GM13977 (cell line): ENCODE measurements around the gene TRIM23.
"Not testable (repeated sequence)": the region's sequence is repeated elsewhere in the genome, so short reads cannot be mapped to it uniquely, and the experiment has no call there.

Experiments used
- DNase-seq: peaks from one replicate; pipeline ENCODE4 v3.0.0; 2012; ENCODE audit warnings: low spot score
- CTCF ChIP-seq: IDR thresholded peaks from 2 replicates; pipeline ENCODE4 v1.5.1; 2012; ENCODE audit warnings: mild to moderate bottlenecking, control low read depth; ENCODE audit not compliant: insufficient read depth; ENCODE audit errors: extremely low read depth, missing control alignments
- in situ Hi-C: fragments of 300-500 bp; cut with MboI; formaldehyde crosslinking; loops from one replicate; pipeline ENCODE4 v1.12.0; 2022; ENCODE audit warnings: low sequenced_read_pairs, low pct_unique_long_range_greater_than_20kb, mixed read lengths, inconsistent platforms; ENCODE audit not compliant: unreplicated experiment

The TRIM23 gene

GRCh38 chr5:65623482-65623881 is 651 bp downstream of the TRIM23 start:
- TF ChIP-seq CTCF: no peak
- DNase-seq: no peak
- in situ Hi-C loops: no loop called here

- in situ Hi-C loops, DNase-seq: not testable (repeated sequence)
Observed at GRCh38 chr5:65621961-65622360, 2.2 kb downstream of the TRIM23 start.

- in situ Hi-C loops: no loop called here
- DNase-seq: no peak
- no peak for TF ChIP-seq CTCF
Observed at GRCh38 chr5:65620021-65620420, 4.1 kb downstream of the TRIM23 start.

- DNase-seq: no peak
- in situ Hi-C loops: no loop called here
- TF ChIP-seq CTCF: no peak
Observed at GRCh38 chr5:65612298-65612907, 11.7 kb downstream of the TRIM23 start.

GRCh38 chr5:65611524-65611923 is 12.6 kb downstream of the TRIM23 start:
- in situ Hi-C loops: no loop called here
- TF ChIP-seq CTCF: no peak
- DNase-seq: no peak

GRCh38 chr5:65601761-65602160 is 22.4 kb downstream of the TRIM23 start:
- DNase-seq, in situ Hi-C loops: not testable (repeated sequence)

- in situ Hi-C loops: no loop called here
- no peak for DNase-seq
- TF ChIP-seq CTCF: no peak
Observed at GRCh38 chr5:65588694-65589093, 35.4 kb downstream of the TRIM23 start.

GRCh38 chr5:65577141-65577540 is 47.0 kb downstream of the TRIM23 start:
- no peak for TF ChIP-seq CTCF
- no peak for DNase-seq
- in situ Hi-C loops: no loop called here
